HG03575 (cell line): ENCODE results near the gene PAK4.

Experiments
- ATAC-seq: cut with Tn5 transposase; IDR thresholded peaks from one replicate; pipeline ENCODE4 v1.9.1; 2021; ENCODE audit not compliant: unreplicated experiment, insufficient number of reproducible peaks, low FRiP score; ENCODE audit errors: extremely low read depth

PAK4 gene

DNA sequence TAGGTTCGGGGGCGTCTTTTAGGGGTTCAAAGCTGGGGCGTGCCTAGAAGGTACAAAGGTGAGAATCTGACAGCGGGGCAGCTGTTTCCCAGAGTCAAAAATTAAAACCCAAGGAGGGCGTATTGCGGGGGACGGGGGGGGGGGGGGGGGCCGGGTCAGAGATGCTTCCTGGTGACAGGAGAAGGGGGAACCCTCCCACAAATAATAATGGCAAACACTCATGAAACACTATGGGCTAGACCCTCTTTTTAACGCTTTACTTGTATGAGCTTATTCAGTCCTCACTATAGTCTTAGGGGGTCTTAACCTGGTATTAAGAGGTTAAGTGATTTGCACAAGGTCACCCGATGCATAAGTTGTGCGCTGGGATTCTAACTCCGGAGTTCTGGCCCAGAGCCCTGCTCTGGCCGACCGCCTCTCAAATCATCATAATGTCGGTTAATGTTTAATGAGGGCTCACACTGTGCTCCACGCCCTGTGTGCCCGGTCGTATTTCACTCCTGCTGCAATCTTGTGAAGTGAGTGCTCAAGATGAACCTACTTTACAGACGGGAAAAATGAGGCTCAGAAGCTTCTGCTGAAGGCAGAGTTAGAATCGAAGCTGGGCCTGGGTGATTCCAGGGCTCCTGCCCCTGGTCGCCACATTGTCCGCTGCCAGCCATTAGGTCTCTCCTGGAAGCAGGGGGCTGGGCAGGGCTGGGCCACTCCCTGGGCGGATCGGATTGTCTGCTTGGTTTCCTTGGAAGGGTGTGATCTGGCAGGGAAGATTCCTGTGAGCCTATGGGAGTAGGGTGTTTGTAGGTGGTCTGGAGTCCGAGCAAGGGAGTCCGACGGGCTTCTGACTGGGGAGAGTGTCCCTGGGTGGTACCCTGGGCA is 964 bp downstream of the PAK4 start:
- no peak for ATAC-seq

DNA sequence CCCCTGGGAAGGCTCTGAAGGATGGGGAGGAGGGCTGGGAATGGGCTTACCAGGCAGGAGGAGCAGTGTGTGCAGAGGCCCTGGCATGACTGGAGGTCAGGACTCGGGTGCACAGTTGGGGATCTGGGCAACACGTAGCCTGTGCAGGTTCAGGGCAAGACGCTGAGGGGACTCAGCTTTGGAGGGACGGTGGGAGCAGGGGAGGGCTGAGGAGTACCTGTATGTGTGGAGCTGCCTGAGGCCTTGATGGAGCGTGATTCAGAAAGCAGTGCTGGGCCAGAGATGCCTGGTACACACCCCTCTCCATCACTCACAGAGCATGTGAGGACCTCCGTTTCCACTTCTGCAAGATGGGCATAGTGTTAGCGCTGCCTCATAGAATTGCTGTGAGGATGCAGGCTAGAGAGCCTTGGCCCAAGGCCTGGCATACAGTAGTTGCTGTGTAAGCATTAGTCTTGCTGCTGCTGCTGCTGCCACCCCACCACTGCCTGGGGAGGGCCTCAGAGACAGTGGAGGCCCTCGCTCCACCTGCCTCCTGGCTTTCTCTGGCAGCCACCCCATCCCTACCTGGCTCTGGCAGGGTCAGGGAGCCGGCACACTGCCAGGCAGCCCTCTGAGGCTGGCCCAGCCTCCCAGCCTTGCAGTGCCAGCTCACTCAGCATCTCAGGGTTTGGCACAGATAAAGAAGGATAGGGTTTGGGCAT is 2.4 kb downstream of the PAK4 start:
- no peak for ATAC-seq

DNA sequence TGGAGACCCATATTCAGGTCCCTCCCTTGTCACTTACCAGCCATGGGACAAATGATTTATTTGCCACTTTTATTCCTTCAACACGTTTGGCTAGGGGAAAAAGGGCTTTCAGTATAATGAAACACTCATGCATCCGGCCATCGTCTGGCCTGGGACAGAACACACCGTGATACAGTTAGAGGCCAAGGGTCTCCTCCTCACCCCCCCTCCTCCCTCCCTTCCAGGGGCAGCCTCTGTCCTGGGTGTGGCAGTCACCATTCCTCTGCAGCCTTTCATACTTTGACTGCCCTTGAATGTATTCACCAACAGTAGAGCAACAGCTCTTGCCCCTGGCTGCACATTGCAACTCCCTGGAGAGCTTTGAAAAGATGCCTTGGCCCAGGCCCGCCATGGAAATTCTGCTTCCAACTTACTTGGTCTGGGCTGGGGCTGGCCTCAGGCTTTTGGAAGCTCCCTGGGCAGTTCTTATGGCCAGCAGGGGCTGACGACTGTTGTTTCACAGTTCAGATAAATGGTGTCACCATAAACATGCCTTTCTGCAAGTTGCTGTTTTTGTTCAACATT is 3.0 kb downstream of the PAK4 start:
- no peak for ATAC-seq

DNA sequence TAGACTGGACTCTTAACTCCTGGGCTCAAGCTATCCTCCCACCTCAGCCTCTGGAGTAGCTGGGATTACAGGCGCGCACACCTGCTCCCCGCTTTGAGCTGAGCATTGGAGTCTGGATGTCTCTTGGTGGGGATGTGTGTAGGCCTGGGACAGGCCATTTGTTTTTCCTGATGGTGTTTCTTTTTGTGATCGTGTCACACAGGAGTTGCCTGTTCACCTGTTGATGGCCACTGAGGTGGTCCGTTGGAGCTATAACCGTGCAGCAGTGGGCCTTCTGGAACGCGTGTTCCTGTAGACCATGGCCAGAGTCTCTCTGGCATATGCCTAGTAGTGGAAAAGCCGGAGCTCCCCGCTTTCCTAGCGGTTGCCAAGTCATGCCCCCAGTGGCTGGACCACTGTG is 3.5 kb downstream of the PAK4 start:
- ATAC-seq, result no peak

DNA sequence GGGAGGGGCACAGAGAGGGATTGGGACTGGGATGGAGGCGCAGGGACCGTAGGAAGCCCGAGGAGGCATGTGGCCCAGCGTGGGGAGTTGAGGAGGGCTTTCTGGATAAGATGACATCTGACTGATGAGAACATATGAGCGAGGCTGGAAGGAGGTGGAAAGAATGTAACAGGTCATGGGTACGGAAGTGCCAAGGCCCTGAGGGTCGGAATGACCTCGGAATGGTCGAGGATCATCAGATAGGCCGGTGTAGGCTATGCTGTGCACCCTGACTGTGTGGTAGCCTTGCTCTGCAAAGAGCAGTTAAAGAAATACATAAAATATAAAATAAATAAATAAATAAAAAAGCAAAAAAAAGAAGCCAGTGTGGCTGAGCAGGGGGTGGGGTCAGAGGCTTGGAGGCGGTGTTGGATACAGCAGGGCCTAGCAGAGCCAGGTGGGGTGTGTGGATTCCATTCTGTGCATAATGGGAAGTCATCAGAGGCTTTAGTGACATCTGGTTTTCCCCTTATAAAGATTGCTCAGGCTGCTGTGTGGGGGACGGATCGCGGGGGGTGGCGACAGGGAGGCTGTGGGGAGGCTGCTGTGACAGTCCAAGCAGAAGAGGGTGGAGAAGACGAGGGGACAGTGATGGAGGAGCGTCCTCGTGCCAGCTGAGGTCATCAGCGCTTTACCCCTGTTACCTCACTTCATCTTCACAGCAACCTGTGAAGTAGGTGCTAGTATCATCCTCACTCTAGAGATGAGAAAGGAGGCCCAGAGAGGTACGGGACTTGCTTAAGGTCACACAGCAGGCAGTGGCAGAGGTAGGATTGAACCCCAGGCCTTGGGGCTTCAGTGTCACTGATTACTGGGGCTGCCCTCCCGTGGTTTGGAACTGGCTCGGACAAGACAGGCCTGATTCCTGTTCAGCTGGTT is 5.0 kb downstream of the PAK4 start:
- ATAC-seq, result no peak

DNA sequence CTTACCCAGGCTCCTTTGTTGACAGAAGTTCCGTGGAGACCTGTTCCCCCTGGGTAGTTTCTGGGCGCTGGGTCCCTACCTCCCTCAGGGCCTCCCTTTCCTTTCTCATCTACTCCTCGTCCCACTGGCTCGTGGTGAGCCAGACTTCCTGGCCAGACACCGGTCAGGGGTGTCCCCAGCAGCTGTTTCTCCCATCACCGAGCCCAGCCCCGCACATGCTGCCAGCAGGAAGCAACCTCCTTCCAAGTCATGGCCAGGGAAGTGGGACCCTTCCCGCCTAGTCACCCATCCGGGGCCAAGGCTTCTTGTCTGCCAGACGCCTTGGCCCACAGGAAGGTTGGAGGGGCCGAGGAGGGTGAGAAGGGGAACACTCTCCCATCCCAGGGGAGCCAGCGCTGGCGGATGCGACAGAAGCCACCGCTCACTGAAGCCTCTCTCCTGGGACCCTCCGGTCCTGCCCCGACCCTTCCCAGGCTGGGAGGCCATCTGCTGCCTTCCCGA is 5.7 kb downstream of the PAK4 start:
- no peak for ATAC-seq

DNA sequence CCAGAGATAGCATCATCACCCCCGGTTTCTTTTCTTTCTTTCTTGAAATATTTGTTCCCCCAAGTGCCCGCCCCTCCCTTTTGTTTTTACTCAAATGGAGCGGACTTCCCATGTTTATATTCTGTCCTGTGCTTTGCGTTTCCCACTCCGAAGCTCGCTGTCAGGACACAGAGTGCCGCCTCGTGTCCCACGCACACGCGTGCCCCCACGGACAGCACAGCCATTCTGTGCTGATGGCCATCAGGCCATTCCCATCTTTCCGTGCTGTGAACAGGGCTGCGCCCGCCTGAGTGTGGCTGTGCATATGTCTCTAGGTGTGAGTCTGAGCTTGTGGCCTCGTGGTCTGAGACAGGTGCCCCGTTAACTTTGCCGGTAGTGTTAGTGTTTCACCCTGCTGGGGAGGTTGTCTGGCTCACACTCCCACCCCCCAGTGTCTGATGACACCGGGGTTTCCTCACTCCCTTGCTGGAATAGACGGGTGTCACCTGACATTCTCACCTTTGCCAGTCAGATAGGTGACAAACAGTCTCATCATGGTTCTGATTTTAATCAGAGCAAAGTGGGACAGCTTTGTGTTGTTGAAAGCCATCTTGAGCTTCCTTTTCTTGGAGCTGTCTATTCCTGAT is 6.9 kb downstream of the PAK4 start:
- no peak for ATAC-seq

DNA sequence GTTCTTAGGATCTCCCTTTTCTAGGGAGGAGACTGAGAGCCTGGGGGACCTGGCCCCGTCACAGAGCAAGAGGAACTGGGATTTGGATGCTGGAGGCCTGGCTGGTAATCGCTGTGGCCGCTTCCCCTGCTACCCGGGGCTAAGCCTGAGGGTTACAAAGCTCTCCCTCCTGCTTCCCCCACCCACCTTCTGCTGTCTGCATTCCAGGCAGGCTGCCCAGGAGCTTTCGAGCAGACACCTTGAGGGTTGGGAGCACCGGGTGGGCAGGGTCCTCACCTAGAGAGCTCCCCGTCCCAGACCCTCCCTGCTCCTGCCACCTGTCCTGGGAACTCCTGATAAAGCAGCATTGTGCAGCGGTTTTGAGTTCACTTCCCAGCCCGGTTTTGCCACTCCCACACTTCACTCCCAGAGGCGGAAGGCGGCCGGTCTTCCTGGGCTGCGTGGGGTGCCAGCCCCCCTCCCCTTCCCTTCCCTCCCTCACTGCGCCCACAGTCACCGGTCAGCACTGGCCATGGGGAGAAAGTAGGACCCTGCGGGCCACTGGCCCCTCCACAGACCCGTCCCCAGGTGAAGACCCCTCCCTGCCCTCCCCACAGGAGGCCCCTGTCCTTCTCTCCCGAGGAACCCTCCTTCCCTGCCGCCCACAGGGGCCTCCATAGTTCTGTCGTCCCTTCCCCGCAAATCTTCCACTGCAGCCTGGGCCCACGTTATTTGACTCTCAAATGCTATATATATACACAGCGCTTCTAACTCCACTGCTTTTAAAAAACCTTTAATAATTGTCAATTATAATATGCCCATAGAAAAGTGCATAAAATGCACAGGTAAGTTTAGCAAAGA is 8.1 kb downstream of the PAK4 start:
- no peak for ATAC-seq

DNA sequence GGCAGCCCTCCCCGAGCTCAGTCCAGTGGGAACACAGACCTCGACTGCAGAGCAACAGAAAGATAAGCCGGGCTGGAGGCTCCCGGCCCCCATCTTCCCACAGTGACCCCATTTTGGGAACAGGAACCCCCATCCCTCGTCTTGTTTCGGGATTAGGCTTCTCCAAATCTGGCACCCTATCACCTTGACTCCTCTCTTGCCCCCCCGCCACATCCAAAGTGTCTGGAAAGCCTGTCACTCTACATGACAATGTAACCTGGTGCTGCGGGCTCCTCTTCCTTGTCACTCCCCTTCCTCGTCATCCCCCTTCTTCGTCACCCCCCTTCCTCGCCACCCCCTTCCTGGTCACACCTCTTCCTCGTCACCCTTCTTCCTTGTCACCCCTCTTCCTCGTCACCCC is 10.1 kb downstream of the PAK4 start:
- no peak for ATAC-seq

DNA sequence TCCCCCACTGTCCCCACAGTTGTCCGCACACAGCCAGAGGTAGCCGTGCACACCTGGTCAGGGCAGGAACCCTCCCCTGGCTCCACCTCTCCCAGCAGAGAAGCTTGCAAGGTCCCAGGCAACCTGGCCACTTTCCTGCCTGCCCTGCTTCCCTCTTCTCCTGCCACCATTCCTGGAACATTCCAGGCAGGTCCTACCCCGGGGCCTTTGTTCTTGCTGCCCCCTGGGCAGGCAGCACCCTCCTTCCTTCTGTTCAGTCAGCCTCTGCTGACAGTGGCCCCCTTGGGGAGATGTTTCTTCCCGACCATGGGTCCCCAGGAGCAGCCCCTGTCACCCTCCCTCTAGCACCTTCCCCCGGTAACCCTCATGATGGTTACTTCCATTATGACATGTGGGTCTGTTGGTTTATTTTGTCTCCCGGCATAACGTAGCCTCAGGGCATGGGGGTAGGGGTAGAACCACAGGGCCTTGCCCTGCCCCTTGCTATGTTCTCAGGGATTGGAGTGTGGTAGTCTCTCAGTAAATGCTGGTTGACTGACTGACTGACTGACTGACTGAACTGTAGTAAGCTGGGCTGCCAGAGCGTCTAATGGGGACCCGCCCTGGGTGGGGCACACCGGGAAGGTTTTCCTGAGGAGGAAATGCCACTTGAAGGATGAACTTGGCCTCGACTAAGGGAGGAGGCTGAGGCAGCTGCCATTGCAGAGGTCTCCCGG is 10.8 kb downstream of the PAK4 start:
- ATAC-seq, result no peak

DNA sequence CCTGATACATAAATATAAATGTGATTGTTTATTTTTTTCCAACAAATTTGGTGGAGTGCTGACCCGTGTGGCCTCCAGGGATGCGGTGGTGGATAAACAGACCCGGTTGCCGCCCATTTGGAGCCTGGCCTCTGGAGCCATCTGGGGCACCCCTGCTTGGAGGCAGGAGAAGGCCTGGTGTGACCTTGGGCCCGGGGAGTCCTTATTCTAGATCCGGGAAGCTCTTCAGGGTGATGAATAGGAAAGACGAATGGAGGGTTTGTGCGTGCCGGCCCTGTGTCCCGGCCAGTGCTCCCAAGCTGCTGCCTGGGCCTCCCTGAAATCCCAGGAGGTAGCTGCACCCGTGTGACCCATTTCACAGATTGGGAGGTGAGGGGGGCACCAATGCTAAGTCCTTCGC is 11.5 kb downstream of the PAK4 start:
- ATAC-seq, result no peak

DNA sequence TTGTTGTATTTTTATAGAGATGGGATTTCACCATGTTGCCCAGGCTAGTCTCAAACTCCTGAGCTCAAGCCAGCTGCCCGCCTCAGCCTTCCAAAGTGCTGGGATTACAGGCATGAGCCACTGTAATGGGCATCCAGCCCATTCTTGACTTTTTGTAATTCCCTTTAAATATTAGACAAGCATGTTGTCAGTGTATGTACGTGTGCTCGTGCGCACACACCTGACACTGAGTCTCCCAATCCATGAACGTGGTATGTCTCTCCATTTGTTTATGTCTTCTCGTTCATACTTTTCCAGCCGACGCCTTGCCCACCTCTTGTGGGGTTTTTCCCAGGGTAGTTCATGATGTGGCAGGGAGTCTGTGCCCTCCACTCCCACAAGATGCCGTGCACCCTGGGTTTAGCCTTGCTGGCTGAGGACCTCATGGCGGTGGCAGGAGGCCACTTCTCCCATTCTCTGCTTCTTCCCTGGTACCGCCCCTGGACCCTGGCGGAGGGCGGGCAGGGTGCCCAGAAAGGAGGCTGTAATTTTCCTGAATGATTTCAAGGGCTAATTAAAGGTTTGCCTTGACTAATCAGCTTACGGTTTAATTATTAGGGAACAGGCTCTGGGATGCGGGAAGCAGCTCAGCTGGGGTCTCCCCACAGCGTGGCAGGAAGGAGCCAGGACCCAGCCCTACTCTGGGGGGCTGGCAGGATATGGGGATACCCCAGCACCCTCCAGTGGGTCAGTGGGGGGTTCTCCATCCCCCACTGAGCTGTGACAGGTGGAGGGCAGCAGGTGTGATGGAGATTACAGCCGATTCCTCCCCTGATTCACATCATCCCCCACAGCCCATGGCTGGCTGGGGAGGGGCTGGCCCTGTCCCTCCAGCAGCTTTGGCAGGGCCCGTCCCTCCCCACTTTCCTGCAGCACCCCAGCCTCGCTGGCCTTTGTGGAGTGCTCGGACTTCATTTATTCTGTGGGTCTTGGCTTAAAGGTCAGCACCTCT is 12.9 kb downstream of the PAK4 start:
- ATAC-seq, result no peak

DNA sequence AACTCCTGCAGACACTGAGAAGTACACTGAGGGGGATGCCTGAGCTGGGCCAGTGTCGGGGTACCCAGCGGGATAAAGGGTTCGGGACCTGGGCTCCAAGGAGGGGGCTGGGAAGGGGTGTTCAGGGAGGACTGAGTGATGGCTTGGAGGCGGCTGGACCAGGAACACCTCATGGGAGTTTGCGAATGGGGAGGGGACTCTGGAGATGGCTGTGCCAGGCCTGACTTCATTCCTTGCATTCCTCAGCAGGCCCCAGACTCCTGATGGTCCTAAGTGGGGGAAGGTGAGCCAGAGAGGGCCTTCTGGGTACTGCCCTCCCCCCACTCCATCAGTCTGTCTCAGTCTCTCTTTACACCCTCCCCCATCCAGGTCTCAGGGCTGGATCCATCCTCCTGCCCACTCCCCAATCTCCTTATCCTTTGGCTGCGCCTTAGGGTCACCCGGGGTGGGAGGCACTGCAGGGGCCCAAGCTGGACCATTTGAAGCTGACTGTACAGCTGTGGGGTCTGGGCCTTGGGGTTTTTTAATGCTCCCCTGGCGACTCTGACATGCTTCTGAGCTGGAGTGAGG is 13.8 kb downstream of the PAK4 start:
- ATAC-seq, result no peak

DNA sequence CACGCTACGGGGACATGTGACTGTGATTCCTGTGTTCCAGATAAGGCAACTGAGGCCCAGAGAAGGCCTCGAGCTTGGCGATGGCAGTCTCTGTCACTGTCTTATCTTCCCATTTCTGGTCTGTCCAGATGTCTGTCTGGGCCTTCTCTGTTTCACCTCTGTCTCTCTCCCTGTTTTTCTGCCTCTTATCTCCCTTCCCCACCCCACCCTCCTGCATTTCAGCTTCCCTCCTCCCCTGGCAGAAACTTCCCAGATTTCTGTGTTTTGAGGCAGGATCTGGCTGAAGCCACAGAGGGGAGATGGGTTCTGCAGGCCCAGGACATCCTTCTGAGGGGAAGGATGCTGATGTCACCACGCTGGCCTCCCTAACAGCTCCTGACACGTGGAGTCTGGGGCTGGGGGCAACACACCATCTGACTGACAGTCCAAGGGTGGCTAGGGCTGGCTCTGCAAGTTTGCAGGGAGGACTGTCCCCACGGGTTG is 14.4 kb downstream of the PAK4 start:
- no peak for ATAC-seq

DNA sequence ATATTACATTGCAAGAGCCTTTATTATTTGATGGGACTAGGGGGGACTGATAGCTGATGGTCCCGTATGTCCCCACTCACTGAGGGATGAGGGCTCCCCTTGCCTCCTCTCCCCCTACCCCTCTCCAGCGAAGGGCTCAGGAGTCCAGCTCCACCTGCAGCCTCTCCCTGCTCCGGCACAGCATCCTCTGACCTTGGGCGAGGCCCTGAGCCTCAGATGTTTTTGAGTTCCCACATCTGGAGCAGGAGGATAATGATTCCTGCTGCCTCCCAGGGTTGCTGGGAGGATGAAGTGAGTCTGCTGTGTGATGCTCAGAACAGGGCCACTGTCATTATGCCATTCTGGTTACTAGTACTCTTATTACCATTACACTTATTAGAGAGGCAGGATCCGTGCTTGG is 15.0 kb downstream of the PAK4 start:
- no peak for ATAC-seq

DNA sequence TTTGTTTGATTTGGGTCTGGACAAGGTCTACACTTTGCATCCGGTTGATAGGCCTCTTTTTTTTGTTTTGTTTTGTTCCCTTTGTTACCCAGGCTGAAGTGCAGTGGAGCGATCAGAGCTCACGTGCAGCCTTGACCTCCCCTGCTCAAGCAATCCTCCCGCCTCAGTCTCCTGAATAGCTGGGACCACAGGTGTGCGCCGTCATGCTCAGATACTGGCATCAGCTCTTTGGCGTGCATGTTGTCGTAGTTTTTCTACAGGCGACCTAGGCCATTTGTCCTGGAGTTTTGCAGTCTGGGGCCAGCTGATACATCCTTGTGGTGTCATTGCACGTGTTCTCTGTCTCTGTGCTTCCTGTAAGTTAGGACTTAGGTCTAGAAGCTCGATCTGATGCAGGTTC is 16.3 kb downstream of the PAK4 start:
- ATAC-seq, result no peak
